Adrenal gland (tissue), 12 donors: Measurements from ENCODE around the gene APBA2. TPM values are rescaled to one million over a fixed set of nuclear protein-coding genes. Genes with fewer than 3 reads are reported as not detected.
A peak's percentile ranks its signal among the peaks of the same experiment; 100 is the strongest.

Experiments
- DNase-seq, 7 donors: peaks; one replicate each; pipeline ENCODE4 v3.0.0-alpha.2; 2019 to 2020
- H3K27ac ChIP-seq, 5 donors: fragments of 200-600 bp; sonication (generic) in 4 of 5; 1 replicate in 3 of 5; 2 replicates in 2 of 5; pipeline versions ENCODE4 v1.5.1 to v1.8.0; 2016 to 2020; ENCODE audit warnings: mild to moderate bottlenecking in 1 of 5
- H3K27me3 ChIP-seq: fragments of 200-600 bp; 2 replicates; pipeline ENCODE4 v1.8.0; 2021
- H3K36me3 ChIP-seq, 2 donors: fragments of 200-600 bp; replicated peaks in 1 of 2; 1 replicate in 1 of 2; 2 replicates in 1 of 2; pipeline versions ENCODE4 v1.5.1 to v1.8.0; 2018 to 2022
- H3K4me1 ChIP-seq, 2 donors: fragments of 200-600 bp; replicated peaks in 1 of 2; 1 replicate in 1 of 2; 2 replicates in 1 of 2; pipeline versions ENCODE4 v1.5.1 to v1.8.0; 2018 to 2021
- H3K4me3 ChIP-seq, 4 donors: fragments of 200-600 bp; sonication (generic) in 3 of 4; one replicate each; pipeline ENCODE4 v1.5.1; 2016 to 2018
- H3K9me3 ChIP-seq, 3 donors: fragments of 200-600 bp; sonication (generic) in 1 of 3; replicated peaks in 1 of 3; 1 replicate in 2 of 3; 2 replicates in 1 of 3; pipeline versions ENCODE4 v1.5.1 to v1.8.0; 2016 to 2021
- POLR2A ChIP-seq, 2 donors: fragments of 450-650 bp; IDR thresholded peaks; one replicate each; pipeline ENCODE4 v1.6.1; 2017; ENCODE audit warnings: antibody characterized with exemption in 2 of 2, mild to moderate bottlenecking in 2 of 2, moderate library complexity in 1 of 2
- WGBS, 4 donors: extraction: QIAGEN DNeasy Blood & Tissue Kit in 2 of 4; methylation state at CpG; one replicate each; pipeline versions ENCODE4 v1.1.5 to v1.1.7; 2013 to 2017; 5-methylcytosine and 5-hydroxymethylcytosine counted together
- intact Hi-C, 2 donors: fragments of 100-400 bp; cut with DNase I; formaldehyde crosslinking; loops; one replicate each; pipeline versions ENCODE4 v1.14.1 to v1.15.0; 2022 to 2023
- polyA plus RNA-seq, 3 donors: library from polyadenylated mRNA; stranded (reverse); fragments of 200-250 nt in 2 of 3; fragments of 350-450 nt in 1 of 3; fragmentation: Illumina TruSeq in 1 of 3; extraction: RNeasy Lipid Tissue Mini Kit (QIAGEN cat#74804) in 1 of 3; gene quantifications; one replicate each; pipeline ENCODE4 v1.2.3, GENCODE V29; 2013 to 2014
- total RNA-seq, 9 donors: library from RNA; depleted of rRNA in 4 of 9; stranded (reverse); fragments of >200 nt in 4 of 9; fragments of 120-200 nt in 1 of 9; fragmentation: NEBNext Ultra II Directional in 1 of 9; extraction: Animal tissue kit (Norgen Biotek cat#: 25700) in 1 of 9; gene quantifications; one replicate each; pipeline versions ENCODE4 v1.1.0 to v1.2.4, GENCODE V29; 2013 to 2023
- TF ChIP-seq, protein P1 (sequence below), 6 experiments: fragments of 450-650 bp in 4 of 6; fragments of 200-600 bp in 2 of 6; sonication (generic) in 1 of 6; IDR thresholded peaks; 1 replicate in 5 of 6; 2 replicates in 1 of 6; pipeline versions ENCODE4 v1.5.1 to v1.8.0; 2016 to 2021; ENCODE audit warnings: antibody characterized with exemption in 6 of 6, mild to moderate bottlenecking in 2 of 6, moderate library complexity in 1 of 6
- donor health status: healthy with polysubstance abuse.
- donor health status: Bipolar disorder and iron deficiency.
- donor health status: DM: yes; HTN: yes; CAD: no.
- donor health status: DM: no; HTN: no; CAD: no.
- donor health status: DM: no; HTN: no; CAD: no.
- donor health status: DM: yes; HTN: yes; CAD: no.

The APBA2 gene
- total and polyA plus RNA-seq, 12 donors = 2.1 to 13.2 (median 4.7) TPM

DNA sequence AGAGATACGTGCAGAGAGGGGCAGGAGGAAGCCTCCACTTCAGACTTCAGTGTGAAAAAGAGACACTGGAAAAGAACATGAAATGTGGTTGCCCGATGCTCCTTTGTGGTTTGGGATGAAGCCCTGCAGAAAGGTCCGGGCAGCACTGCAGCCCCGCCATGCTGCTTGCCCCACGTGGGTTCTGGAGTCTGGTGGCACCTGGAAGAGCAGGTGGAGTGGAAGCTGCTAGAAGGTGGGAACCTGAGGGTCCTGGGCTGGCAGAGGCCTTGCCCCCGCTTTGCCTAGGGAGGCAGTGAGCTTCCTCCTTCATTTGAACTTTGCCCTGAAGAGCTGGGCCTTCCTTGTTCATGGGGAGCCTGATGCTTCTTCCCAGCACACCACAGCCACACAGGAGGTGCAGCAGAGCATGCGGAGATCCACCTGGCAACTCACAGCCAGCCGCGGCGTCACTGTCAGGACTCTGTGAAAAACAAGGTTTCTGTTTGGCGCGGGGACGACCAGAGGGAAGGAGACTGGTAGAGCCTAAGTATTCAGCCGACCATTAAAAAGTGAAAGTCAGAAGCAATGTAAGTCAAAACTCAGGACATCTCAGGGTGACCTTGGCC, 59.0 kb downstream of the APBA2 start:
- WGBS, 4 donors = 77 to 94% (median 91%) methylated on average over 13 to 14 of the region's 14 CpGs
- no peak for DNase-seq
- TF ChIP-seq, protein P1, sequence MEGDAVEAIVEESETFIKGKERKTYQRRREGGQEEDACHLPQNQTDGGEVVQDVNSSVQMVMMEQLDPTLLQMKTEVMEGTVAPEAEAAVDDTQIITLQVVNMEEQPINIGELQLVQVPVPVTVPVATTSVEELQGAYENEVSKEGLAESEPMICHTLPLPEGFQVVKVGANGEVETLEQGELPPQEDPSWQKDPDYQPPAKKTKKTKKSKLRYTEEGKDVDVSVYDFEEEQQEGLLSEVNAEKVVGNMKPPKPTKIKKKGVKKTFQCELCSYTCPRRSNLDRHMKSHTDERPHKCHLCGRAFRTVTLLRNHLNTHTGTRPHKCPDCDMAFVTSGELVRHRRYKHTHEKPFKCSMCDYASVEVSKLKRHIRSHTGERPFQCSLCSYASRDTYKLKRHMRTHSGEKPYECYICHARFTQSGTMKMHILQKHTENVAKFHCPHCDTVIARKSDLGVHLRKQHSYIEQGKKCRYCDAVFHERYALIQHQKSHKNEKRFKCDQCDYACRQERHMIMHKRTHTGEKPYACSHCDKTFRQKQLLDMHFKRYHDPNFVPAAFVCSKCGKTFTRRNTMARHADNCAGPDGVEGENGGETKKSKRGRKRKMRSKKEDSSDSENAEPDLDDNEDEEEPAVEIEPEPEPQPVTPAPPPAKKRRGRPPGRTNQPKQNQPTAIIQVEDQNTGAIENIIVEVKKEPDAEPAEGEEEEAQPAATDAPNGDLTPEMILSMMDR (IDR thresholded peaks at IDR 0.05) = no peak
- TF ChIP-seq POLR2A (IDR thresholded peaks at IDR 0.05) = no peak

DNA sequence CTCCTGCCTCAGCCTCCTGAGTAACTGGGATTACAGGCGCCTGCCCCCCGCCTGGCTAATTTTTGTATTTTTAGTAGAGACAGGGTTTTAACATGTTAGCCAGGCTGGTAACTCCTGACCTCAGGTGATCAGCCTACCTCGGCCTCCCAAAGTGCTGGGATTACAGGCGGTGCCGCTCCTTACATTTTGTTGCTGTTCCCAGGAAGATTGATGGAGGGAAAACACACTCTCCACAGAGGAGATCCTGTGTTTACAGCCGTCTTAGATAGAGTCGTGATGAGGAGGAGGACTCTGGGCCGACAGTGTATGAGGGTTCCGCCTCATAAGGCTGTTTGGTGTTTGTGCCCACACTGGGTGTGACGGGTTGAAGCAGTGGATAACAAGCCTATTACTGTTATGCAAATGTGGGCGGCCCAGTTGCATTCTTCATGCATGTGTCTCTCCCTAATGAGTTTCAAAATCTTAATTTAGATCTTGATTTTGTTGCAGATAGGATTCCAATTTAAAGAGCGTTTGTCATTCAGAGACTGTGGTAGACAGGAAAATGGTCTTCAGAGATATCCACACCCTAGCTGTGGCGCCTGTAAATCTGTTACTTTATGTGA, 60.0 kb downstream of the APBA2 start:
- no peak overlapping the region for H3K27ac ChIP-seq
- no peak overlapping the region for H3K4me3 ChIP-seq
- no peaks in the 10 kb centered on the region for H3K4me1 ChIP-seq
- H3K9me3 ChIP-seq = no peaks in the 10 kb centered on the region
- TF ChIP-seq POLR2A (IDR thresholded peaks at IDR 0.05) = no peak
- TF ChIP-seq, protein P1 (IDR thresholded peaks at IDR 0.05) = no peak
- 84 to 89% (median 88%) methylated on average over 13 of the region's 13 CpGs for WGBS, 4 donors
- intact Hi-C loops = no loop called here
- DNase-seq = peak in 1 of 7 donors; percentile 5
- no peaks in the 10 kb centered on the region for H3K36me3 ChIP-seq
- no peaks in the 10 kb centered on the region for H3K27me3 ChIP-seq

More for the DNA sequence above, 59.0 kb downstream of the APBA2 start:
- no peak overlapping the region for H3K27ac ChIP-seq
- H3K36me3 ChIP-seq = no peaks in the 10 kb centered on the region
- H3K4me3 ChIP-seq = no peak overlapping the region
- H3K4me1 ChIP-seq = no peaks in the 10 kb centered on the region
- H3K9me3 ChIP-seq = no peaks in the 10 kb centered on the region
- H3K27me3 ChIP-seq = no peaks in the 10 kb centered on the region
- intact Hi-C loops = no loop called here

DNA sequence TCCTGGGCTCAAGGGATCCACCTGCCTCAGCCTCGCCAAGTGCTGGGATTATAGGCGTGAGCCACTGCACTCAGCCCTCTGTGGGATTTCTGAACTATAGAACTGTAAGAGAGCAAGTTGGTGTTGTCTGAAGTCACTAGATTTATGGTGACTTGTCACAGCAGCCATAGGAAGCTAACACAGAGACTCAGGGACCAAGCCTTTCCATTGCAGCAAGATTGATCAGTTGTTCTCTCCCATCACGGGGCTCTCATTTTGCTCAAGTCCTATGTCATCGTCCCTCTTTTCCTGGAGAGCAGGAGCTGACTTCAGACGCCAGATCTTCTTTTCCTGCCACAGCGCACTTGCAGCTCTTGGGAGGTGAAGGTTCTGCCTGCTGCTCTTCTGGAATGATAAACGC, 61.0 kb downstream of the APBA2 start:
- WGBS, 4 donors = 85 to 91% (median 90%) methylated on average over 7 of the region's 7 CpGs

DNA sequence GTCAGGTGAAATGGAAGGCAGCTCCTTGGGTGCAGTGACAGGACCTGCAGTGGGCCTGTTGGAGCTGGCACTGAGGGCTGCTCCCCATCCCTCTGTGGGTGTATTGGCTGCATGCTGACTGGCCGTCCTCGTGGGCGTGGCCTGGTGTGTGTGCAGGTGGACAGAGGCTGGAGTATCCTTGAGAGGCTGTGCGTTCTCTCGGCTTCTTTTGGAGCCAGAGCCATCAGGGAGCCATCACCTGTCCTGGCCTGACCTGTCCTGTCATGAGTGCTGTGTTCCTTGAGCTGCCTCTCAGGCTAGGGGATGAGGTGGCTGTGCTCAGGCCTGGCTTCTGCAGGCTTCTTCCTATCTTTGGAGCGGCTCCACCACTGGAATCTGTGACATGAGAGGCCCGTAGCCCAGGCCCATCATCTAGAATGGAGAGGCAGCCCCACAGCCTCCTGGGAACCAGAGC, 61.5 kb downstream of the APBA2 start:
- TF ChIP-seq POLR2A (IDR thresholded peaks at IDR 0.05) = no peak
- TF ChIP-seq, protein P1 (IDR thresholded peaks at IDR 0.05) = no peak
- intact Hi-C loops = no loop called here
- 82 to 95% (median 90%) methylated on average over 2 to 7 of the region's 7 CpGs for WGBS, 4 donors
- H3K4me3 ChIP-seq = no peak overlapping the region
- H3K36me3 ChIP-seq = no peaks in the 10 kb centered on the region
- DNase-seq = peak in 1 of 7 donors; percentile 34
- H3K27me3 ChIP-seq = no peaks in the 10 kb centered on the region
- no peak overlapping the region for H3K27ac ChIP-seq
- no peaks in the 10 kb centered on the region for H3K9me3 ChIP-seq
- H3K4me1 ChIP-seq = no peaks in the 10 kb centered on the region

More for the DNA sequence above, 61.0 kb downstream of the APBA2 start:
- TF ChIP-seq, protein P1 (IDR thresholded peaks at IDR 0.05) = no peak
- no peak for TF ChIP-seq POLR2A (IDR thresholded peaks at IDR 0.05)
- Histone ChIP-seq H3K27ac (no peak overlapping the region), H3K9me3 (no peaks in the 10 kb centered on the region), H3K36me3 (no peaks in the 10 kb centered on the region), H3K4me1 (no peaks in the 10 kb centered on the region), H3K4me3 (no peak overlapping the region), H3K27me3 (no peaks in the 10 kb centered on the region)
- intact Hi-C loops = no loop called here
- peak in 1 of 7 donors; percentile 17 for DNase-seq
